Measurements from ENCODE around the gene MCRS1. TPM values are rescaled to one million over a fixed set of nuclear protein-coding genes. Genes with fewer than 3 reads are reported as not detected.
A peak's percentile ranks its signal among the peaks of the same experiment; 100 is the strongest.

MCRS1 gene
- total RNA-seq, 1 experiment from 2014 or later = 88.6 TPM

- Histone ChIP-seq H3K4me3 (ENCODE audit: low read depth in 2 of 2, low read length in 2 of 2) (peak overlapping the region in 1 of 2 experiments; percentile 35; a peak in 2 of 4 replicates), H3K27me3 (ENCODE audit: control insufficient read depth, insufficient read depth, low read length) (peaks cover 7% of the 10 kb centered on the region; the same call in 1 of the 2 replicates), H3K4me1 (ENCODE audit: control insufficient read depth, insufficient read depth, low read length) (peaks cover 7% of the 10 kb centered on the region), H3K27ac (ENCODE audit: low read length) (no peak overlapping the region), H3K36me3 (ENCODE audit: control insufficient read depth, insufficient read depth, low read length) (no peaks in the 10 kb centered on the region), H3K9me3 (ENCODE audit: control insufficient read depth, insufficient read depth, low read depth, low read length) (no peaks in the 10 kb centered on the region)
- no TSS peak for BruUV-seq (replicated peaks)
- TF ChIP-seq POLR2AphosphoS5 (IDR thresholded peaks at IDR 0.05; ENCODE audit: low read depth, low read length) = no peak
- TF ChIP-seq REST (IDR thresholded peaks at IDR 0.05; ENCODE audit: insufficient read depth in 1 of 2, low read depth in 2 of 2, low read length in 1 of 2) = no peak
- no peak for TF ChIP-seq CTCF (IDR thresholded peaks at IDR 0.05)
- no peak for TF ChIP-seq SIN3A (IDR thresholded peaks at IDR 0.05; ENCODE audit: borderline replicate concordance, insufficient read depth, low read depth, low read length)
- ChIA-PET POLR2A (interaction anchor here (0.6 kb wide), 1 partner anchor 751 kb away, joined by 3 read pairs; no protein-coding TSS in a partner anchor), CTCF (interaction anchor here (0.6 kb wide), 1 partner anchor 14 kb away, joined by 3 read pairs; no protein-coding TSS in a partner anchor)
- no peak for ATAC-seq
- intact Hi-C loops (cut with micrococcal nuclease; ENCODE audit: unreplicated experiment) (no loop called here), in situ Hi-C loops (cut with HindIII; ENCODE audit: low pct_unique_long_range_greater_than_20kb, low sequenced_read_pairs) (no loop called here)
- DNase-seq (ENCODE audit: low read depth, low spot score) = no peak
Observed at GRCh38 chr12:49539406-49540228, 28.3 kb downstream of the MCRS1 start.

- ATAC-seq (peak; percentile 77), DNase-seq (ENCODE audit: low read depth, low spot score) (no peak)
- peaks cover 7% of the 10 kb centered on the region; the same call in 1 of the 2 replicates for H3K27me3 ChIP-seq (ENCODE audit: control insufficient read depth, insufficient read depth, low read length)
- H3K4me3 ChIP-seq (ENCODE audit: low read depth in 2 of 2, low read length in 2 of 2) = peak within 1 kb of the TSS; percentile 35 to 55
- no peak for TF ChIP-seq SIN3A (IDR thresholded peaks at IDR 0.05; ENCODE audit: borderline replicate concordance, insufficient read depth, low read depth, low read length)
- TF ChIP-seq POLR2AphosphoS5 (IDR thresholded peaks at IDR 0.05; ENCODE audit: low read depth, low read length) = no peak
- TF ChIP-seq REST (IDR thresholded peaks at IDR 0.05; ENCODE audit: insufficient read depth in 1 of 2, low read depth in 2 of 2, low read length in 1 of 2) = no peak
- no peak for TF ChIP-seq TCF7L2 (IDR thresholded peaks at IDR 0.05; ENCODE audit: low read depth, low read length)
- no peak for TF ChIP-seq CTCF (IDR thresholded peaks at IDR 0.05)
- in situ Hi-C loops (cut with HindIII; ENCODE audit: low pct_unique_long_range_greater_than_20kb, low sequenced_read_pairs) (no loop called here), intact Hi-C loops (cut with micrococcal nuclease; ENCODE audit: unreplicated experiment) (no loop called here)
- H3K27ac ChIP-seq (ENCODE audit: low read length) = no peak within 1 kb of the TSS
- H3K36me3 ChIP-seq (ENCODE audit: control insufficient read depth, insufficient read depth, low read length) = no peaks in the 10 kb centered on the region
- BruUV-seq (replicated peaks) = no TSS peak
- H3K9me3 ChIP-seq (ENCODE audit: control insufficient read depth, insufficient read depth, low read depth, low read length) = no peaks in the 10 kb centered on the region
- H3K4me1 ChIP-seq (ENCODE audit: control insufficient read depth, insufficient read depth, low read length) = peaks cover 7% of the 10 kb centered on the region
- ChIA-PET CTCF (interaction anchor here (0.6 kb wide), 2 partner anchors 15 to 287 kb away, joined by 3 read pairs; no protein-coding TSS in a partner anchor), POLR2A (interaction anchor here (0.6 kb wide), 1 partner anchor 176 kb away, joined by 11 read pairs; no protein-coding TSS in a partner anchor)
Observed at GRCh38 chr12:49538510-49539403, 29.2 kb downstream of the MCRS1 start, which contains the start of gene KCNH3. Gene KCNH3, plus strand, starts transcription at chr12:49539030. Its CDS starts 387 bp downstream, at chr12:49539417.
